GM23338 (cell line): ENCODE results near the gene DHX32. TPM values are rescaled to one million over a fixed set of nuclear protein-coding genes. Genes with fewer than 3 reads are reported as not detected.

Experiments
- ATAC-seq: fragments of 200-7000 bp; cut with Tn5 transposase; 3 replicates; pipeline ENCODE4 v1.9.1; 2020
- DNase-seq: peaks from one replicate; pipeline ENCODE4 v3.0.0-alpha.2; 2015; ENCODE audit warnings: low spot score
- H2AFZ ChIP-seq: fragments of 200-600 bp; sonication (generic); 2 replicates; pipeline ENCODE4 v1.8.0; 2016; ENCODE audit warnings: antibody characterized with exemption, mild to moderate bottlenecking, moderate library complexity
- H3F3A ChIP-seq: fragments of 200-600 bp; sonication (generic); replicated peaks from 2 replicates; pipeline ENCODE4 v1.8.0; 2017; ENCODE audit warnings: antibody characterized with exemption, mixed run types, low read depth
- H3K27ac ChIP-seq: fragments of 200-600 bp; sonication (generic); 2 replicates; pipeline ENCODE4 v1.6.1; 2016; ENCODE audit warnings: low read depth
- H3K27me3 ChIP-seq: fragments of 200-600 bp; sonication (generic); 2 replicates; pipeline ENCODE4 v1.8.0; 2016; ENCODE audit warnings: mild to moderate bottlenecking, mixed run types, moderate library complexity; ENCODE audit not compliant: insufficient read depth
- H3K36me3 ChIP-seq: fragments of 200-600 bp; sonication (generic); 2 replicates; pipeline ENCODE4 v1.8.0; 2016; ENCODE audit warnings: mild to moderate bottlenecking; ENCODE audit not compliant: insufficient read depth
- H3K4me1 ChIP-seq: fragments of 200-600 bp; sonication (generic); 2 replicates; pipeline ENCODE4 v1.8.0; 2016; ENCODE audit warnings: mild to moderate bottlenecking, moderate library complexity; ENCODE audit not compliant: insufficient read depth
- H3K4me2 ChIP-seq: fragments of 200-600 bp; sonication (generic); 2 replicates; pipeline ENCODE4 v1.7.1; 2017; ENCODE audit warnings: mixed run types
- H3K4me3 ChIP-seq: fragments of 200-600 bp; sonication (generic); 2 replicates; pipeline ENCODE4 v1.6.1; 2016; ENCODE audit warnings: mixed run types
- H3K79me2 ChIP-seq: fragments of 200-600 bp; sonication (generic); replicated peaks from 2 replicates; pipeline ENCODE4 v1.8.0; 2017; ENCODE audit warnings: mild to moderate bottlenecking; ENCODE audit not compliant: insufficient read depth
- H3K9me2 ChIP-seq: fragments of 200-600 bp; sonication (generic); 2 replicates; pipeline ENCODE4 v1.8.0; 2017; ENCODE audit not compliant: insufficient read depth
- H4K20me1 ChIP-seq: fragments of 200-600 bp; sonication (generic); replicated peaks from 2 replicates; pipeline ENCODE4 v1.8.0; 2017; ENCODE audit warnings: mild to moderate bottlenecking; ENCODE audit not compliant: insufficient read depth
- H3K27ac Mint-ChIP-seq: 2 replicates; pipeline ENCODE4 v1.8.0; 2020; ENCODE audit warnings: inconsistent platforms, mild to moderate bottlenecking, moderate library complexity, mixed read lengths
- H3K27me3 Mint-ChIP-seq: 3 replicates; pipeline ENCODE4 v1.8.0; 2022; ENCODE audit warnings: low read depth, mild to moderate bottlenecking, moderate library complexity, mixed read lengths, inconsistent platforms; ENCODE audit not compliant: insufficient read depth, poor library complexity
- H3K36me3 Mint-ChIP-seq: 3 replicates; pipeline ENCODE4 v1.8.0; 2021; ENCODE audit warnings: low read depth, mild to moderate bottlenecking, inconsistent platforms, moderate library complexity, mixed read lengths
- H3K4me1 Mint-ChIP-seq: 3 replicates; pipeline ENCODE4 v1.8.0; 2020; ENCODE audit warnings: mild to moderate bottlenecking, inconsistent platforms, mixed read lengths
- H3K4me3 Mint-ChIP-seq: 3 replicates; pipeline ENCODE4 v1.8.0; 2021; ENCODE audit warnings: moderate library complexity, mild to moderate bottlenecking, inconsistent platforms, mixed read lengths
- H3K9me3 Mint-ChIP-seq: 3 replicates; pipeline ENCODE4 v1.8.0; 2020; ENCODE audit warnings: moderate library complexity, mild to moderate bottlenecking, inconsistent platforms, mixed read lengths
- CREB1 ChIP-seq: fragments of 250-450 bp; sonication (Bioruptor Pico); IDR thresholded peaks from 2 replicates; pipeline ENCODE4 v1.5.0; 2020; ENCODE audit warnings: low read depth, mild to moderate bottlenecking, moderate library complexity
- CTCF ChIP-seq, 2 experiments: fragments of 200-600 bp in 1 of 2; sonication (generic) in 1 of 2; conservative IDR thresholded peaks; 2 replicates each; pipeline versions ENCODE4 v1.5.1 to v1.6.1; 2016 to 2017; ENCODE audit warnings: antibody characterized with exemption in 2 of 2, low read depth in 2 of 2, mild to moderate bottlenecking in 2 of 2, moderate library complexity in 1 of 2
- ETS1 ChIP-seq: IDR thresholded peaks from 2 replicates; pipeline ENCODE4 v1.6.1; 2016; ENCODE audit warnings: antibody characterized with exemption
- EZH2 ChIP-seq: fragments of 200-600 bp; sonication (generic); IDR thresholded peaks from one replicate; pipeline ENCODE4 v1.8.0; 2017; ENCODE audit warnings: antibody characterized with exemption, mild to moderate bottlenecking, low read depth; ENCODE audit not compliant: unreplicated experiment
- EZH2phosphoT487 ChIP-seq: fragments of 200-600 bp; sonication (generic); IDR thresholded peaks from one replicate; pipeline ENCODE4 v1.8.1; 2018; ENCODE audit warnings: antibody characterized with exemption; ENCODE audit not compliant: unreplicated experiment
- JUNB ChIP-seq: IDR thresholded peaks from one replicate; pipeline ENCODE4 v1.6.1; 2016; ENCODE audit warnings: antibody characterized with exemption; ENCODE audit not compliant: unreplicated experiment
- NANOG ChIP-seq: IDR thresholded peaks from 2 replicates; pipeline ENCODE4 v1.6.1; 2016; ENCODE audit warnings: antibody characterized with exemption, borderline replicate concordance
- POLR2AphosphoS5 ChIP-seq: IDR thresholded peaks from 2 replicates; pipeline ENCODE4 v1.6.1; 2016; ENCODE audit warnings: antibody characterized with exemption, low read depth
- REST ChIP-seq: IDR thresholded peaks from one replicate; pipeline ENCODE4 v1.6.1; 2018; ENCODE audit warnings: antibody characterized with exemption; ENCODE audit not compliant: unreplicated experiment
- ZNF114 ChIP-seq: fragments of 250-450 bp; sonication (Bioruptor Pico); IDR thresholded peaks from 2 replicates; pipeline ENCODE4 v1.5.0; 2020; ENCODE audit warnings: mild to moderate bottlenecking, moderate library complexity
- ZNF331 ChIP-seq: fragments of 250-450 bp; sonication (Bioruptor Pico); IDR thresholded peaks from 2 replicates; pipeline ENCODE4 v1.5.0; 2020; ENCODE audit warnings: low read depth, mild to moderate bottlenecking, moderate library complexity
- ZNF462 ChIP-seq: fragments of 250-450 bp; sonication (Bioruptor Pico); IDR thresholded peaks from 2 replicates; pipeline ENCODE4 v1.5.0; 2020; ENCODE audit warnings: mild to moderate bottlenecking, moderate library complexity
- polyA plus RNA-seq: library from polyadenylated mRNA; unstranded; fragments of >200 nt; fragmentation: Nextera tagmentation; extraction: Ambion mirVana; gene quantifications from 2 replicates; pipeline ENCODE4 v1.2.1, GENCODE V29; 2016
- total RNA-seq: library from RNA; depleted of rRNA; stranded (reverse); fragments of >200 nt; shearing (Covaris generic); gene quantifications from 2 replicates; pipeline ENCODE4 v1.2.3, GENCODE V29; 2014

DHX32 gene
- total and polyA plus RNA-seq, 2 experiments from 2014 or later, result 9.5 to 21.6 TPM

- Mint-ChIP-seq H3K27me3 (peaks cover 2% of the 10 kb centered on the region), H3K9me3 (no peaks in the 10 kb centered on the region; the same call in 2 of the 3 replicates), H3K27ac (no peak overlapping the region), H3K4me1 (no peaks in the 10 kb centered on the region), H3K36me3 (peaks cover 54% of the 10 kb centered on the region), H3K4me3 (no peak overlapping the region)
- Histone ChIP-seq H4K20me1 (no peaks in the 10 kb centered on the region; the same call in 1 of the 2 replicates), H3K27ac (no peak overlapping the region), H3K4me3 (no peak overlapping the region), H3K27me3 (no peaks in the 10 kb centered on the region), H3F3A (no peaks in the 10 kb centered on the region), H3K4me1 (no peaks in the 10 kb centered on the region), H3K79me2 (no peaks in the 10 kb centered on the region), H2AFZ (no peak overlapping the region), H3K36me3 (peaks cover 20% of the 10 kb centered on the region), H3K4me2 (no peak overlapping the region), H3K9me2 (no peaks in the 10 kb centered on the region)
- ATAC-seq (no peak), DNase-seq (no peak)
- TF ChIP-seq EZH2, result no peak
- no peak for TF ChIP-seq CREB1 (CRISPR knock-in tag)
- no peak for TF ChIP-seq CTCF (conservative IDR thresholded peaks at IDR 0.05; ENCODE audit: low read depth in 2 of 2)
- TF ChIP-seq JUNB, result no peak
- no peak for TF ChIP-seq POLR2AphosphoS5
- no peak for TF ChIP-seq ZNF331 (CRISPR knock-in tag)
- no peak for TF ChIP-seq REST
- TF ChIP-seq NANOG, result no peak
- no peak for TF ChIP-seq ZNF462 (CRISPR knock-in tag)
- no peak for TF ChIP-seq ZNF114 (CRISPR knock-in tag)
- TF ChIP-seq EZH2phosphoT487, result no peak
- TF ChIP-seq ETS1, result no peak
Measured at GRCh38 chr10:125838802-125839575, 42.1 kb downstream of the DHX32 start.
